Umbilical cord (tissue), 2 donors: Measurements from ENCODE around the gene ATXN10. TPM values are rescaled to one million over a fixed set of nuclear protein-coding genes. Genes with fewer than 3 reads are reported as not detected.
"Not testable (repeated sequence)": the region's sequence is repeated elsewhere in the genome, so short reads cannot be mapped to it uniquely, and the experiment has no call there.

Experiments used
- DNase-seq: peaks from one replicate; pipeline ENCODE4 v3.0.0-alpha.2; 2015; ENCODE audit warnings: low spot score
- total RNA-seq: library from RNA; depleted of rRNA; stranded (reverse); fragments of >200 nt; gene quantifications from one replicate; pipeline ENCODE4 v1.2.3, GENCODE V29; 2014; ENCODE audit warnings: low replicate concordance; ENCODE audit not compliant: insufficient read depth

ATXN10 gene
- 175 TPM for total RNA-seq

- peak; percentile 87 for DNase-seq
These were observed at the start of gene ATXN10 for GRCh38 chr22:45671783-45672563. Gene ATXN10, plus strand, starts transcription at chr22:45671834. Its CDS starts 230 bp downstream, at chr22:45672064.

- DNase-seq = no peak
These were observed 49.6 kb upstream of the ATXN10 start for GRCh38 chr22:45621836-45622600.

- not testable (repeated sequence) for DNase-seq
These were observed 48.0 kb upstream of the ATXN10 start for GRCh38 chr22:45623464-45624145.

DNA sequence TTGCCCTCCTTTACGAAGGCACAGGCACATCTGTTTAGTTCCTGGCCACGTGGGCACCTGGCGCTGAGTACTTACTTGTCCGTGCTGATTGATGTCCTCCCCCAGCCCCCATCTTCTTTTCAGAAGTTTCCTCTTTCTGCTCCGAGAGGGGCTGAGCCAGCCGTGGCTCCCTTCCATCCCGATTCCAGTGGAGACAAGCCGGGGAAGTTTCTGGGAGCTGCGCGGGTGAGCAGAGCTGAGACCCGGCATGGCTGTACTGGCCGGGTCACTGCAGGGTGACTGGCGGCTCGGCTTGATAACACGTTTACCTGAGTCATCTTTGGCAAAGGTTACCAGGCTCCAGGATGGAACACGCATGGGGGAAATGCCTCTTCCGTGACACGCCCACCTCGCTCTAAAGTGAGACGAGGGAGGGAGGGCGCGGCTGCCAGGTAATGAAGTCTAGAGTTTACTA, 45.4 kb upstream of the ATXN10 start:
- no peak for DNase-seq

DNA sequence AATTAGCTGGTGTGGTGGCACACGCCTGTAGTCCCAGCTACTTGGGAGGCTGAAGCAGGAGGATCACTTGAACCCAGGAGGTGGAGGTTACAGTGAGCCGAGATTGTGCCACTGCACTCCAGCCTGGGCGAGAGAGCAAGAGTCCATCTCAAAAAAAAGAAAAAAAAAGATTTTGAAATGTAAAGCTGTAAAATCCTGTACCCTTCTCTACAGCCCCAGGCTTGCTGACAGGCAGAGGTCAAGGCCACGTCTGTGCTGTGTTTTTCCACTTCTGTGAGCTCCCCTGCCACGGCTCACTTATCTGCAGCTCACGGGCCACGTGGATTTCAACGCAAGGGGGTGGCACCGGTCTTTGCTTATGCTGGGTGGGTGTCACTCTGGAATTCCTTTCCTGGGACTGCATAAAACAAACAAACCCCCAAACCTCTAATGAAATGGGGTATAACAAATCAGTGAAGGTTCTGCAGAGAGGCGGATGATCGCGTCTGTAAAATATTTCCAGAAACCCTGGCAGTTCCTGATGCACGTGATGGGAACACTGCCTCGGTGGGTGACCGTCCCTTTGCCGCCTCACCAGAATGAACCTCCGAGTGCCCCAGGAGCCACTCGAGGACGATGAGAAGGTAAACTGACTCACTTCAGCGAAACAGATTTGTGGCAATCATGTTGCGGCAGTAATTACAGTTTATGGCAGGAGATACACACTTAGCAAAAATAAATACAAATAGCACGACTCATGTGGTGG, 44.0 kb upstream of the ATXN10 start:
- no peak for DNase-seq

DNA sequence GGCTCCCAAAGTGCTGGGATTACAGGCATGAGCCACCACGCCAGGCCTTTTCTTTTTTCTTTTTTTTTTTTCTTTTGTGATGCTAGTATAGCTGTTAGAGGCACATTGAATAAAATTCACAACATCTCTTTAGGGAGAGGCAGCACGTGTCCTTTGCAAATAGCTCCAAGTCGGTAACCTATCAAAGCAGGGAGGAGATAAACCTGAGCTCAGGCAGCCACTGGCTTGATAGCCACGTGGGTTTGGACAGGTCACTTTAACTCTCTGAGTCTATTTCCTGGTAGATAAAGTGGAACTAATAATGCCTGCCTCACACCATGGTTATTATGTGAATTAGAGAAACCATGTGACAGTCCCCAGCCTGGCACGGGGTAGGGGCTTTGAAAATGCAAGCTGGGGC, 43.1 kb upstream of the ATXN10 start:
- no peak for DNase-seq

DNA sequence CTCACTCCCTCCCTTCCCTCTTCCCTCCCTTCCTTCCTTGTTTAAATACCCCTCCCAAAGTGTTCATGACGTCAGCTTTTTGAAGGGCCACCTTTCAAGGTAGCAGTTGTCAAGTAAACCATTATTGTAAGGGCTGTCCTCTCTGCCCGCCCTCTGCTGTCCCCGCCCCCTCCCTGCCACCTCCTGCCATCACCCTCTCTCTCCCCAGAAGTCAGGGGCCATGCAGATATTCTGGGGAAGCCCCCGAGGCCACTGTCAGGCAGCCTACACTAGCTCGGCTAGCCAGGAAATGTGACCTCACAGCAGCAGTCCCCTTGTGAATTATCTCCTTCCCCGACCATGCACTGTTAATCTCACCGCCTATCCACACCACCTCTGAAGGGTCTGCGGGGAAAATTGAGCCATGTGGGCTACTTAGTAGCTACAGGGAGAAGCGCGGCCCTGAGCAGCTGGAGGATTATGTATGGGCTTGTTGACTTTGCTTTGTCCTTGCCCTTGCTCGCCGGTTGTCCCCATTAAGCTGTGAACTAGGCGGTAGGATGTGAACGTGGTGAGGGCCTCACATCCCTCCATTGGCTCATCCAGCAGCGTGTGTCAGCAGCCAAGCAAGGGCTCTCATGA, 42.1 kb upstream of the ATXN10 start:
- no peak for DNase-seq

DNA sequence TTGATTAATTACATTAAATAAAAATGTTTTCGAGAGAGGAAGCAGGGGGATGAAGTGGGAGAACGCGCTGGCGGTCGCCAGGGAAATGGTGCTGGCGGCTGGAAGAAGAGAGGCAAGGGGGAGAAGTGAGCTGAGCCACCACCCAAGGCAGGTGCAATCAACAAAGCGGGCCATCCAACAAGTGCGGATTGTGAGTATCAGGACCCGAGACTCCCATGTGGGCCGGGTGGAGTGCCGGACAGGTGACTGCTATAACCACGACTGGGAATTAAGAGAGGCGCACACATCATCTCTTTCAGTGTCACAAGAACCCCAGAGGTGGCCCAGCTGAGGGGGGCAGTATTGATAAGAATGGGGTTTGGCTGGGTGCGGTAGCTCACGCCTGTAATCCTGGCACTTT, 41.2 kb upstream of the ATXN10 start:
- no peak for DNase-seq

DNA sequence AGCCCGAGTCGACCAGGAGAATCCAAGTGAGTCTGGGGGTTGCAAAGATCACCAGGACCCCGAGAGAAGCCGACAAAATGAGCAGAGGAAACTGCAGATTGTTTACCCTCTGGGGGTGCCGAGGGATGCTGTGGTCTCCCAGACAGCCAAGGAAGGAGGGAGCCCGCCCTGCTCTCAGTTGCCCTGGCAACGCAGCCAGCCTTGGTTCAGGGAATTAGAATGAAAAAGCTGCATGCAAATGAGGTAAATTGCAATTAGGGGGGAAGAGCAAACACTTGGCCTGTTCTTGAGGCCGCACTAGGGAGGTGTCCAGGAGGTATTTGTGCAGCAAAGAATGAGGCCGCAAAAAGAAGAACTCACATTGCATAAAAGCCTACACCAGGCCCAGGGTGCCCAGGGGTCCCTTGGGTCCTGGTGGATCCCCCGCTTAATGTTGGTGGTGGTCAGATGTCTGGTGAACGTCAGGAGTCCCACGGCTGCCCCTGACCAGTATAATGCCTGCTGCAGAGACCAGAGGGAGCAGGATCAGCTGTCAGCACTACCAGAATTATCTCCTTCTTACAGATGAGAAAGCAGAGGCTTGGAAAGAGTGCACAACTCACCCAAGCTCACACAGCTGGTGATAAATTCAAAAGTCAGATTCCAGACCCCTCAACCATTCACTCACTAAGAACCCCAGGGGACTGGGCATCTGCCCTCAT, 40.3 kb upstream of the ATXN10 start:
- no peak for DNase-seq

DNA sequence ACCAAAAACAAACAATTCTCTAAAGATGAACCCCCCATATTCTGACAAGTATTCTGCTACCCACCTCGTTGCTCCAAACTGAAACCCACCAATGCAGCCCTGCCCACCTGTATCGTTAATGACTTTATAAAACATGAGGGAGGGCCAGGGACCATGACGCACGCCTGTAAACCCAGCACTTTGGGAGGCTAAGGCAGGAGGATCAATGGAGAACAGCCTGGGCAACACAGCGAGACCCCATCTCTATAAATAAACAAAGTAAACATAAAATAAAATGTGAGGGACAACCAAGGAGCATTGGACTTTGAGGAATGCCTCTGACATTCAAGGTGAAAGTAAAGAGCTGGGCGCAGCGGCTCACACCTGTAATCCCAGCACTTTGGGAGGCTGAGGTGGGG, 39.8 kb upstream of the ATXN10 start:
- no peak for DNase-seq

DNA sequence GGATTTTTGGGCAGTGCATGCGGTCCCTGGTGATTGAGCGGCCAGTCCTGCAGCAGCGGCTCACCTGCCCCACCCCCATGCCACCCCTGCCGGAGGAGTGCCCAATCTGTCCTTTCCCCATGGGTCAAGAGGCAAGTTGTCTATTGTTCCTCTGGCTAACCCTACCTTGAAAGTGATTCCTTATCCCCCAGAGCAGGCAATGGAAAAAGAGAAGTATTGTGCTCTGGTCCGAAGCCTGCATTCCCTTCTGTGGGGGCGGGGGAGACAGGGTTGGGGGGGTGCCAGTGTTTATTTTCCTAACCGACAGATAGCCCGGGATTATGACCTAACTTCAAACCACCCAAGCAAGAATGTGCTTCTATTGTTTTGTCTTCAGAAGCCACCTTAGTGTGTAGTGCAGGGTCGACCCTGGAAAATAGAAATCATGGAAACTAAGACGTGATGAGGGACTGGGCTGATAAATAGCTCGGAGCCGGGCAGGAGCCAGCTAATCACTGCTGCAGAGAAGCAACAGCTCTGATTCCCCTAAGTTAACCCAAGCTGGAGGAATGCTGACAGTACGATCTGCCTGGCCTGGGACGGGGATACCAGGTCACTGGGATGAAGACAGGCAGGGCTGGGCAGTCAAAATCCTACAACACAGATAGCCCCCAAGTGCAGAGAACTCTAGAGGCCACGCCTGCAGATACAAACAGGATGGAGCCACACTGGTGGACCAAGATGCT, 38.7 kb upstream of the ATXN10 start:
- DNase-seq = no peak

GRCh38 chr22:45636683-45637082, 35.0 kb upstream of the ATXN10 start:
- no peak for DNase-seq

DNA sequence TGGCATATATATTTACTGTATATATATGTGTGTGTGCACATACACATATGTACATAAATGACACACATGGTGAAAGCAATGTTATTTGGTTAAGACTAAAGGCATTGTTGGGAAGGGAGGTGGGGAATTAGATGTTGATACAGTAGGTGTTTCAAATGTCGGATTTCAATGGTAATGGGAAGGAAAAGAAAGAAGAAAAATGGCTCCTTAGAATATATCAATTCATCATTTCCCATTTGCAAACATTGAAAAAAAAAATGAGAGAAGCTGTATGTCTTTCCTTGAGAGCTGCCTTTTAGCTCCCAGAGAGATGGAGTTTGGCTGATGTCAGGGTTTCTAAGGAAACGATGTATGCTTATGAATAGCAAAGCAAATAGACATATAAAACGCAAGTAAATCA, 33.4 kb upstream of the ATXN10 start:
- DNase-seq = no peak

- no peak for DNase-seq
These were observed 32.5 kb upstream of the ATXN10 start for GRCh38 chr22:45638834-45639746.

- DNase-seq = no peak
These were observed 31.9 kb upstream of the ATXN10 start for GRCh38 chr22:45639747-45640102.

DNA sequence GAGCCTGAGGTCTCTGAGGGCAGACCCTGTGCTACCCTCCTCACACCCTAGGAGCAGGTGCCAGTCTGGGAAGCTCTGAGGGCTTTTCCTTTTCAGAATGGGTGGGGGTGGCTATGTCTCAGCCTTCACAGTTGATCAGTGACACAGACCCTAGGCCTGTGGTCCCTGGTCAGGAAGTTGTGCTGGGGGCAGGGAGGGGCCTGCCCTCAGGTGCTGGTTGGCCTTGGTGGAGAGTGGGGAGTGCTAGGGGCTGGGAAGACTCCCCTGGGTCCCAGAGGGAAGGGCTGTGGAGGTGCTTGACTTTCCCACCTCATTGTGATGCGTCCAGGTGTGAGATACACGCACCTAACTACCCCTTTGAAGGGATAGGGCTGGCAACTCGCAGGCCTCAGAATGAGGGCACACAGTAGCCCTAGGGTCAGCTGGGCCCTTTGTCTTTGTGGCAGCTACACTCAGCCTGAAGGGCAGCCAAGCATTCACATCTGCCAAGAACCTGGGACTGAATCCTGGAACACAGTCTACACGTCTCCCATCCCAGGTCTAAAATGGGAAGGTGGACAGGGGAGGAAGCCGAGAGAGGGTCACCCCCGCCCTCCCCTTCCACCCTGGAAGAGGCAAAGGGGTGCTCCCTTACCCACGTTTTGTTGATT, 31.2 kb upstream of the ATXN10 start:
- no peak for DNase-seq

DNA sequence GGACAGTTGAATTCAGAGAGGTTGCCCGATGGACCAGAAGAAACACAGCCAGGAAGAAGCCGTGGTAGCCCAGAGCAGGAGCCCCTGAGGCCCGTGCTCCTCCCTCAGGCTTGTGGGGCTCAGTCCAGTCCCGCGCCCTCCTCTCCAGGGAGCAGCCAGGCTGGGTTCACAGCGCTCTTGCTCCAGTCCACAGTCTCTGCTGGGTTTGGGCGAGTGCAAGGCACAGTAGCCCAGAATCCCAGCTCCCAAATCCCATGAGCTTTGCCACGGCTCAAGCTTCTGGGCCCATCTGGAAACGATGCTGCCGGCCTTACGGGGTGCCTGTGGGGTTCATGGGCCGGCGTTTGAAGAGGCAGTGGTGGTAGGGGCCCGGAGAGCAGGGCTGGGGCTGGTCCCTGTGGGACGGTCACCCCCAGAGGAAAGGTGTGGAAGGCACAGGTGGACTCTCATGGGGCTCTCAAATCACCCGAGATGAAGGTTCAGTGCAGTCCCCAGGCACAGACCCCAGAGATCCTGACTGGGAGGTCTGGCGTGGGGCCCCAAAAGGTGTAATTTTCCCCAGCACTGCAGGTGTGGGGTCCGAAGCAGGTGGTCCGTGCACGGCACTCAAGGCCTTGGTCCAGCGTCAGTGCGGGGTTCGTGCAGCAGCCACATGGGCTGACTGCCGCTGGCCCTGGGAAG, 30.6 kb upstream of the ATXN10 start:
- DNase-seq = no peak

- no peak for DNase-seq
These were observed 28.6 kb upstream of the ATXN10 start for GRCh38 chr22:45642986-45643385.
